Activated T-cell treated with anti-CD3 and anti-CD28 coated beads, Interleukin-2, amount 50 U/mL, for 4 hours (primary cell): ENCODE results near the gene ZNF804A. TPM values are rescaled to one million over a fixed set of nuclear protein-coding genes. Genes with fewer than 3 reads are reported as not detected.

ENCODE experiments used
- ATAC-seq, 2 donors: fragments of 200-7000 bp; cut with Tn5 transposase; one replicate each; pipeline ENCODE4 v1.10.0; 2021
- DNase-seq: peaks from one replicate; pipeline ENCODE4 v3.0.0-alpha.2; 2020
- H3K27me3 Mint-ChIP-seq: one replicate; pipeline ENCODE4 v1.8.0; 2021; ENCODE audit warnings: low read depth, mixed read lengths
- H3K36me3 Mint-ChIP-seq: one replicate; pipeline ENCODE4 v1.8.0; 2022; ENCODE audit warnings: mixed read lengths; ENCODE audit not compliant: insufficient read depth
- H3K4me1 Mint-ChIP-seq: one replicate; pipeline ENCODE4 v1.8.0; 2021; ENCODE audit warnings: low read depth, mixed read lengths
- H3K4me3 Mint-ChIP-seq: one replicate; pipeline ENCODE4 v1.8.0; 2021; ENCODE audit warnings: mild to moderate bottlenecking, moderate library complexity, mixed read lengths
- H3K9me3 Mint-ChIP-seq: one replicate; pipeline ENCODE4 v1.8.0; 2021; ENCODE audit warnings: mixed read lengths
- total RNA-seq, 3 donors: library from RNA; stranded (reverse); gene quantifications; one replicate each; pipeline ENCODE4 v1.2.1, GENCODE V29; 2021

The ZNF804A gene
- total RNA-seq = not detected

GRCh38 chr2:184598316-184599053 lies at the start of gene ZNF804A:
Gene ZNF804A (plus strand): TSS chr2:184598529. CDS start chr2:184598960, 431 bp downstream.
- DNase-seq (no peak), ATAC-seq (peak; percentile 53 to 72)
- Mint-ChIP-seq H3K36me3 (no peaks in the 10 kb centered on the region), H3K4me1 (peaks cover 10% of the 10 kb centered on the region), H3K27me3 (peaks cover 40% of the 10 kb centered on the region), H3K4me3 (peak within 1 kb of the TSS; percentile 61), H3K9me3 (no peaks in the 10 kb centered on the region)

GRCh38 chr2:184549153-184549552 lies 49.2 kb upstream of the ZNF804A start:
- no peak for DNase-seq
- ATAC-seq = no peak
- H3K36me3 Mint-ChIP-seq = no peaks in the 10 kb centered on the region
- H3K4me1 Mint-ChIP-seq = no peaks in the 10 kb centered on the region
- H3K4me3 Mint-ChIP-seq = no peak overlapping the region
- no peaks in the 10 kb centered on the region for H3K9me3 Mint-ChIP-seq
- no peaks in the 10 kb centered on the region for H3K27me3 Mint-ChIP-seq

- no peak for ATAC-seq
- Mint-ChIP-seq H3K36me3 (no peaks in the 10 kb centered on the region), H3K4me3 (no peak overlapping the region), H3K4me1 (no peaks in the 10 kb centered on the region), H3K9me3 (no peaks in the 10 kb centered on the region), H3K27me3 (no peaks in the 10 kb centered on the region)
- no peak for DNase-seq
Observed at GRCh38 chr2:184551626-184552025, 46.7 kb upstream of the ZNF804A start.

GRCh38 chr2:184554736-184555135 lies 43.6 kb upstream of the ZNF804A start:
- Mint-ChIP-seq H3K36me3 (no peaks in the 10 kb centered on the region), H3K27me3 (no peaks in the 10 kb centered on the region), H3K4me3 (no peak overlapping the region), H3K9me3 (peaks cover 7% of the 10 kb centered on the region), H3K4me1 (no peaks in the 10 kb centered on the region)
- DNase-seq = no peak
- no peak for ATAC-seq

- no peaks in the 10 kb centered on the region for H3K27me3 Mint-ChIP-seq
- no peaks in the 10 kb centered on the region for H3K36me3 Mint-ChIP-seq
- H3K9me3 Mint-ChIP-seq = peaks cover 7% of the 10 kb centered on the region
Observed at GRCh38 chr2:184555352-184555751, 43.0 kb upstream of the ZNF804A start.

GRCh38 chr2:184556639-184557038 lies 41.7 kb upstream of the ZNF804A start:
- Mint-ChIP-seq H3K27me3 (no peaks in the 10 kb centered on the region), H3K4me3 (no peak overlapping the region), H3K9me3 (peaks cover 7% of the 10 kb centered on the region), H3K4me1 (no peaks in the 10 kb centered on the region), H3K36me3 (no peaks in the 10 kb centered on the region)
- no peak for DNase-seq
- ATAC-seq = no peak

More at GRCh38 chr2:184555352-184555751, 43.0 kb upstream of the ZNF804A start:
- DNase-seq = no peak
- Mint-ChIP-seq H3K4me3 (no peak overlapping the region), H3K4me1 (no peaks in the 10 kb centered on the region)
- no peak for ATAC-seq

- Mint-ChIP-seq H3K4me3 (no peak overlapping the region), H3K4me1 (no peaks in the 10 kb centered on the region), H3K9me3 (peaks cover 11% of the 10 kb centered on the region), H3K27me3 (no peaks in the 10 kb centered on the region), H3K36me3 (no peaks in the 10 kb centered on the region)
- DNase-seq (no peak), ATAC-seq (no peak)
Observed at GRCh38 chr2:184558713-184559464, 39.4 kb upstream of the ZNF804A start.

- DNase-seq = no peak
- Mint-ChIP-seq H3K9me3 (peaks cover 11% of the 10 kb centered on the region), H3K27me3 (no peaks in the 10 kb centered on the region), H3K4me1 (no peaks in the 10 kb centered on the region), H3K4me3 (no peak overlapping the region), H3K36me3 (no peaks in the 10 kb centered on the region)
- ATAC-seq = no peak
Observed at GRCh38 chr2:184560603-184561002, 37.7 kb upstream of the ZNF804A start.

- H3K4me1 Mint-ChIP-seq = no peaks in the 10 kb centered on the region
- H3K36me3 Mint-ChIP-seq = no peaks in the 10 kb centered on the region
- peaks cover 11% of the 10 kb centered on the region for H3K9me3 Mint-ChIP-seq
- ATAC-seq (no peak), DNase-seq (no peak)
- no peaks in the 10 kb centered on the region for H3K27me3 Mint-ChIP-seq
- no peak overlapping the region for H3K4me3 Mint-ChIP-seq
Observed at GRCh38 chr2:184562532-184562931, 35.8 kb upstream of the ZNF804A start.

GRCh38 chr2:184564092-184564491 lies 34.2 kb upstream of the ZNF804A start:
- ATAC-seq = no peak
- no peak overlapping the region for H3K4me3 Mint-ChIP-seq
- DNase-seq = no peak
- peaks cover 8% of the 10 kb centered on the region for H3K9me3 Mint-ChIP-seq
- no peaks in the 10 kb centered on the region for H3K27me3 Mint-ChIP-seq
- H3K36me3 Mint-ChIP-seq = no peaks in the 10 kb centered on the region
- H3K4me1 Mint-ChIP-seq = no peaks in the 10 kb centered on the region

GRCh38 chr2:184566716-184567115 lies 31.6 kb upstream of the ZNF804A start:
- Mint-ChIP-seq H3K36me3 (no peaks in the 10 kb centered on the region), H3K27me3 (no peaks in the 10 kb centered on the region), H3K4me1 (no peaks in the 10 kb centered on the region), H3K9me3 (peaks cover 7% of the 10 kb centered on the region), H3K4me3 (no peak overlapping the region)
- ATAC-seq = no peak
- no peak for DNase-seq

GRCh38 chr2:184577056-184577455 lies 21.3 kb upstream of the ZNF804A start:
- ATAC-seq (no peak), DNase-seq (no peak)
- no peaks in the 10 kb centered on the region for H3K36me3 Mint-ChIP-seq
- no peaks in the 10 kb centered on the region for H3K4me1 Mint-ChIP-seq
- no peaks in the 10 kb centered on the region for H3K27me3 Mint-ChIP-seq
- no peak overlapping the region for H3K4me3 Mint-ChIP-seq
- no peaks in the 10 kb centered on the region for H3K9me3 Mint-ChIP-seq

- DNase-seq (no peak), ATAC-seq (no peak)
- Mint-ChIP-seq H3K4me1 (no peaks in the 10 kb centered on the region), H3K27me3 (no peaks in the 10 kb centered on the region), H3K4me3 (no peak overlapping the region), H3K9me3 (no peaks in the 10 kb centered on the region), H3K36me3 (no peaks in the 10 kb centered on the region)
Observed at GRCh38 chr2:184577743-184578142, 20.6 kb upstream of the ZNF804A start.

- H3K36me3 Mint-ChIP-seq = no peaks in the 10 kb centered on the region
- H3K9me3 Mint-ChIP-seq = no peaks in the 10 kb centered on the region
- H3K27me3 Mint-ChIP-seq = no peaks in the 10 kb centered on the region
- H3K4me3 Mint-ChIP-seq = no peak overlapping the region
- no peak for DNase-seq
- no peak for ATAC-seq
- no peaks in the 10 kb centered on the region for H3K4me1 Mint-ChIP-seq
Observed at GRCh38 chr2:184579226-184579625, 19.1 kb upstream of the ZNF804A start.

GRCh38 chr2:184581391-184581790 lies 16.9 kb upstream of the ZNF804A start:
- DNase-seq (no peak), ATAC-seq (no peak)
- H3K4me3 Mint-ChIP-seq = no peak overlapping the region

More at GRCh38 chr2:184581391-184581790, 16.9 kb upstream of the ZNF804A start:
- Mint-ChIP-seq H3K9me3 (peaks cover 3% of the 10 kb centered on the region), H3K4me1 (no peaks in the 10 kb centered on the region), H3K36me3 (no peaks in the 10 kb centered on the region), H3K27me3 (no peaks in the 10 kb centered on the region)
